Spleen (tissue), 7 donors: Measurements from ENCODE around the gene AIMP1.

ENCODE experiments used
- POLR2A ChIP-seq, 3 donors: fragments of 450-650 bp; IDR thresholded peaks; one replicate each; pipeline ENCODE4 v1.5.1; 2017; ENCODE audit warnings: antibody characterized with exemption in 3 of 3, mild to moderate bottlenecking in 1 of 3
- POLR2AphosphoS5 ChIP-seq, 3 donors: sonication (generic); formaldehyde crosslinking; IDR thresholded peaks; one replicate each; pipeline ENCODE4 v1.5.1; 2017; ENCODE audit warnings: antibody characterized with exemption in 3 of 3
- TF ChIP-seq, protein P1 (sequence below), 11 experiments: fragments of 200-600 bp in 7 of 11; fragments of 450-650 bp in 4 of 11; sonication (generic) in 4 of 11; IDR thresholded peaks in 8 of 11; conservative IDR thresholded peaks in 3 of 11; 1 replicate in 7 of 11; 2 replicates in 4 of 11; pipeline versions ENCODE4 v1.4.0 to v1.8.0; 2016 to 2021; ENCODE audit warnings: antibody characterized with exemption in 11 of 11, inconsistent platforms in 4 of 11, mild to moderate bottlenecking in 1 of 11
- donor health status: DM: no; HTN: no; CAD: no; lungs with moderate emphysema.
- donor health status: DM: no; HTN: no; CAD: no.
- donor health status: DM: no; HTN: no; CAD: no.

DNA sequence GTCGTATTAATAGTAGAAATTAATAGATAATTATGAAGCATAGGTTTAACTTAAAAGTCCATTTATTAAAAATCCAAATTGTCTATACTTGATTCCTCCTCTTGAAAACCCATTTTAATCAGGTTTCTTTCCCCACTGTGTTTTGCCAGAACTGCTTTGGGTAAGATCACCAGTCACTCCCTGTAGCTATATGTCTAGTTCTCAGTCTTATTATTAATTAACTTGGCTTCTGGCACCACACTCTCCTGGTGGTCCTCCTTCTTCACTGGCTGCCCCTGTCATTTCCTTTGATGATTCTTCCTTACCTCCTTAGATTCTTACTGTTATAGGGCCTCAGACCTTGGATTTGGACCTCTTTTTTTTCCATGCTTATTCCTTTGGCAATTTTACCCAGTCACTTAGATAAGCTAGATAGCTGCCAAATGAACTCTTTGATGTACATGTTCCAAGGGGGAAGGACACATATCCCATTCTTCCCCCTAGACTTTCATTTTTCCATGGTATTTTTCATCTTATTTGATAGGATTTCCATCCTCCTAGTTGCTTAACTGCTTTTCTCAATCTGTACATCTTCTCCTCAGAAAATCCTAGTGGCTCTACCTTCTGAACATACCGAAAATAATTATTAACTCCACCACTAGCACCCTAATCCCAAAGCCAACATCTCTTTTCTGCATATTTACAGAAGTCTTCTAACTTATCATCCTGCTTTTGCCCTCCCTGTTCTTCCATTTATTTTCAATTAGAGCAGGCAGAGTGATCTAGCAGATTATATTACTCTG lies 27.7 kb downstream of the AIMP1 start:
- TF ChIP-seq, protein P1, sequence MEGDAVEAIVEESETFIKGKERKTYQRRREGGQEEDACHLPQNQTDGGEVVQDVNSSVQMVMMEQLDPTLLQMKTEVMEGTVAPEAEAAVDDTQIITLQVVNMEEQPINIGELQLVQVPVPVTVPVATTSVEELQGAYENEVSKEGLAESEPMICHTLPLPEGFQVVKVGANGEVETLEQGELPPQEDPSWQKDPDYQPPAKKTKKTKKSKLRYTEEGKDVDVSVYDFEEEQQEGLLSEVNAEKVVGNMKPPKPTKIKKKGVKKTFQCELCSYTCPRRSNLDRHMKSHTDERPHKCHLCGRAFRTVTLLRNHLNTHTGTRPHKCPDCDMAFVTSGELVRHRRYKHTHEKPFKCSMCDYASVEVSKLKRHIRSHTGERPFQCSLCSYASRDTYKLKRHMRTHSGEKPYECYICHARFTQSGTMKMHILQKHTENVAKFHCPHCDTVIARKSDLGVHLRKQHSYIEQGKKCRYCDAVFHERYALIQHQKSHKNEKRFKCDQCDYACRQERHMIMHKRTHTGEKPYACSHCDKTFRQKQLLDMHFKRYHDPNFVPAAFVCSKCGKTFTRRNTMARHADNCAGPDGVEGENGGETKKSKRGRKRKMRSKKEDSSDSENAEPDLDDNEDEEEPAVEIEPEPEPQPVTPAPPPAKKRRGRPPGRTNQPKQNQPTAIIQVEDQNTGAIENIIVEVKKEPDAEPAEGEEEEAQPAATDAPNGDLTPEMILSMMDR (IDR thresholded peaks at IDR 0.05 in 8 of 11, conservative IDR thresholded peaks at IDR 0.05 in 3 of 11) = no peak
- TF ChIP-seq POLR2A (IDR thresholded peaks at IDR 0.05) (no peak), POLR2AphosphoS5 (IDR thresholded peaks at IDR 0.05) (no peak)
